WTC11 (cell line): ENCODE results near the gene STAB2. TPM values are rescaled to one million over a fixed set of nuclear protein-coding genes. Genes with fewer than 3 reads are reported as not detected.

Source experiments
- ATAC-seq: fragments of 200-7000 bp; cut with Tn5 transposase; 2 replicates; pipeline ENCODE4 v1.10.0; 2021; ENCODE audit warnings: mild to moderate bottlenecking, moderate library complexity
- CTCF ChIA-PET: fragments of 300-600 bp; sonication (Branson Sonifier 250); formaldehyde crosslinking; loops from one replicate; lab custom pipeline; 2021; ENCODE audit warnings: antibody characterized with exemption; lab: Charles Lee
- POLR2A ChIA-PET: fragments of 350-600 bp; sonication (Branson Sonifier 250); formaldehyde crosslinking; loops from one replicate; lab custom pipeline; 2021; ENCODE audit warnings: antibody characterized with exemption; lab: Charles Lee
- DNase-seq: peaks from one replicate; pipeline ENCODE4 v3.0.0; 2021; ENCODE audit warnings: low spot score
- H3K27ac Mint-ChIP-seq: 2 replicates; pipeline ENCODE4 v1.8.0; 2021; ENCODE audit warnings: mixed read lengths
- H3K27me3 Mint-ChIP-seq: 2 replicates; pipeline ENCODE4 v1.8.0; 2021; ENCODE audit warnings: low read depth, mild to moderate bottlenecking, moderate library complexity, mixed read lengths
- H3K36me3 Mint-ChIP-seq: 2 replicates; pipeline ENCODE4 v1.8.0; 2021; ENCODE audit warnings: mixed read lengths
- H3K4me1 Mint-ChIP-seq: 2 replicates; pipeline ENCODE4 v1.8.0; 2022; ENCODE audit warnings: mixed read lengths
- H3K4me3 Mint-ChIP-seq: 2 replicates; pipeline ENCODE4 v1.8.0; 2021; ENCODE audit warnings: mild to moderate bottlenecking, moderate library complexity, mixed read lengths
- H3K9me3 Mint-ChIP-seq: 2 replicates; pipeline ENCODE4 v1.8.0; 2021; ENCODE audit warnings: mixed read lengths
- CREB1 ChIP-seq: sonication (generic); formaldehyde crosslinking; IDR thresholded peaks from 2 replicates; pipeline ENCODE4 v1.8.0; 2023; ENCODE audit warnings: mild to moderate bottlenecking, missing genetic modification reagents
- CREM ChIP-seq: sonication (generic); formaldehyde crosslinking; IDR thresholded peaks from 2 replicates; pipeline ENCODE4 v1.8.1; 2022; ENCODE audit warnings: mild to moderate bottlenecking, missing genetic modification reagents, moderate library complexity
- FOXJ3 ChIP-seq: sonication (generic); formaldehyde crosslinking; IDR thresholded peaks from 2 replicates; pipeline ENCODE4 v1.9.0; 2021; ENCODE audit warnings: missing genetic modification reagents, mild to moderate bottlenecking, borderline replicate concordance
- GRHL2 ChIP-seq: fragments of 250-450 bp; sonication (Bioruptor Pico); IDR thresholded peaks from 2 replicates; pipeline ENCODE4 v1.8.0; 2022; ENCODE audit warnings: mild to moderate bottlenecking, moderate library complexity; ENCODE audit not compliant: insufficient replicate concordance, severe bottlenecking
- IRF2 ChIP-seq: sonication (generic); formaldehyde crosslinking; IDR thresholded peaks from 2 replicates; pipeline ENCODE4 v1.8.0; 2022; ENCODE audit warnings: low read depth, missing genetic modification reagents, borderline replicate concordance
- MAX ChIP-seq: sonication (generic); formaldehyde crosslinking; IDR thresholded peaks from 2 replicates; pipeline ENCODE4 v1.8.0; 2022; ENCODE audit warnings: mild to moderate bottlenecking, missing genetic modification reagents
- NR1H2 ChIP-seq: sonication (generic); formaldehyde crosslinking; IDR thresholded peaks from 2 replicates; pipeline ENCODE4 v1.9.0; 2021; ENCODE audit warnings: mild to moderate bottlenecking, moderate library complexity, missing genetic modification reagents
- PREB ChIP-seq: sonication (generic); formaldehyde crosslinking; IDR thresholded peaks from 2 replicates; pipeline ENCODE4 v1.8.1; 2022; ENCODE audit warnings: mild to moderate bottlenecking, missing genetic modification reagents, moderate library complexity, borderline replicate concordance
- RELA ChIP-seq: sonication (generic); formaldehyde crosslinking; IDR thresholded peaks from 2 replicates; pipeline ENCODE4 v1.8.1; 2022; ENCODE audit warnings: missing genetic modification reagents, mild to moderate bottlenecking, borderline replicate concordance
- SP1 ChIP-seq: sonication (generic); formaldehyde crosslinking; conservative IDR thresholded peaks from 2 replicates; pipeline ENCODE4 v1.8.1; 2022; ENCODE audit warnings: missing genetic modification reagents
- TEAD1 ChIP-seq: sonication (generic); formaldehyde crosslinking; IDR thresholded peaks from 2 replicates; pipeline ENCODE4 v1.8.0; 2022; ENCODE audit warnings: mild to moderate bottlenecking, missing genetic modification reagents
- ZBTB43 ChIP-seq: sonication (generic); formaldehyde crosslinking; IDR thresholded peaks from 2 replicates; pipeline ENCODE4 v1.8.1; 2023; ENCODE audit warnings: mild to moderate bottlenecking, missing genetic modification reagents
- ZNF232 ChIP-seq: sonication (generic); formaldehyde crosslinking; IDR thresholded peaks from 2 replicates; pipeline ENCODE4 v1.8.0; 2022; ENCODE audit warnings: mild to moderate bottlenecking, missing genetic modification reagents
- ZNF281 ChIP-seq: sonication (generic); formaldehyde crosslinking; IDR thresholded peaks from 2 replicates; pipeline ENCODE4 v1.8.0; 2023; ENCODE audit warnings: mild to moderate bottlenecking, missing genetic modification reagents
- ZNF317 ChIP-seq: sonication (generic); formaldehyde crosslinking; IDR thresholded peaks from 2 replicates; pipeline ENCODE4 v1.8.1; 2023; ENCODE audit warnings: low read depth, mild to moderate bottlenecking, moderate library complexity, missing genetic modification reagents, borderline replicate concordance
- ZNF396 ChIP-seq: fragments of 250-450 bp; sonication (Bioruptor Pico); IDR thresholded peaks from 2 replicates; pipeline ENCODE4 v1.8.0; 2021; ENCODE audit warnings: mild to moderate bottlenecking, moderate library complexity, borderline replicate concordance
- ZNF416 ChIP-seq: fragments of 250-450 bp; sonication (Bioruptor Pico); IDR thresholded peaks from 2 replicates; pipeline ENCODE4 v1.9.0; 2021; ENCODE audit warnings: mild to moderate bottlenecking, inconsistent platforms
- ZSCAN18 ChIP-seq: fragments of 250-450 bp; sonication (Bioruptor Pico); IDR thresholded peaks from 2 replicates; pipeline ENCODE4 v2.1.2; 2022; ENCODE audit warnings: mild to moderate bottlenecking, moderate library complexity
- total RNA-seq: library from RNA; stranded (reverse); gene quantifications from 3 replicates; pipeline ENCODE4 v1.2.3, GENCODE V29; 2021

Gene STAB2
- total RNA-seq, 1 experiment from 2014 or later: 0.48 TPM

- no peak for TF ChIP-seq ZSCAN18 (CRISPR knock-in tag)
Measured at GRCh38 chr12:103679421-103680170, 92.5 kb downstream of the STAB2 start (continued).

- H3K36me3 Mint-ChIP-seq: no peaks in the 10 kb centered on the region
- ChIA-PET POLR2A (no interaction called here), CTCF (interaction anchor here (1.0 to 1.8 kb wide), 2 partner anchors 25 to 48 kb away, joined by 3 to 6 read pairs; no protein-coding TSS in a partner anchor)
- H3K4me3 Mint-ChIP-seq: no peak overlapping the region
- DNase-seq: no peak
- TF ChIP-seq TEAD1 (CRISPR knock-in tag) (no peak), PREB (CRISPR knock-in tag) (no peak), ZNF416 (CRISPR knock-in tag) (no peak), GRHL2 (no peak), ZNF317 (no peak), NR1H2 (CRISPR knock-in tag) (no peak), SP1 (CRISPR knock-in tag) (no peak), FOXJ3 (CRISPR knock-in tag) (no peak)
- TF ChIP-seq, all 79 proteins: peak for 0
- Mint-ChIP-seq H3K27ac (no peak overlapping the region), H3K4me1 (peaks cover 17% of the 10 kb centered on the region), H3K27me3 (no peaks in the 10 kb centered on the region), H3K9me3 (no peaks in the 10 kb centered on the region)
- no peak for ATAC-seq
Measured at GRCh38 chr12:103680591-103681141, 93.6 kb downstream of the STAB2 start.

GRCh38 chr12:103686026-103686425 lies 99.0 kb downstream of the STAB2 start:
- Mint-ChIP-seq H3K27me3 (no peaks in the 10 kb centered on the region), H3K4me3 (no peak overlapping the region), H3K9me3 (no peaks in the 10 kb centered on the region), H3K4me1 (no peaks in the 10 kb centered on the region), H3K36me3 (no peaks in the 10 kb centered on the region), H3K27ac (no peak overlapping the region)
- DNase-seq (no peak), ATAC-seq (no peak)
- ChIA-PET CTCF (interaction anchor here (1.1 to 2.0 kb wide), 2 partner anchors 53 kb away, joined by 3 to 7 read pairs; no protein-coding TSS in a partner anchor), POLR2A (interaction anchor here (0.6 kb wide), 1 partner anchor 118 kb away, joined by 4 read pairs; no protein-coding TSS in a partner anchor)
- TF ChIP-seq ZNF396 (CRISPR knock-in tag): no peak
- TF ChIP-seq RELA (CRISPR knock-in tag): no peak

GRCh38 chr12:103687253-103687652 lies 100.2 kb downstream of the STAB2 start:
- Mint-ChIP-seq H3K36me3 (no peaks in the 10 kb centered on the region), H3K9me3 (no peaks in the 10 kb centered on the region), H3K27me3 (no peaks in the 10 kb centered on the region), H3K27ac (no peak overlapping the region), H3K4me1 (peaks cover 8% of the 10 kb centered on the region)
- DNase-seq: no peak
- CTCF ChIA-PET: interaction anchor here (0.9 to 1.1 kb wide), 2 partner anchors 16 to 54 kb away, joined by 3 read pairs; no protein-coding TSS in a partner anchor
- no peak for ATAC-seq
- no peak for TF ChIP-seq CREM (CRISPR knock-in tag)
- no peak for TF ChIP-seq ZNF416 (CRISPR knock-in tag)
- TF ChIP-seq ZNF281 (CRISPR knock-in tag): no peak
- TF ChIP-seq MAX (CRISPR knock-in tag): no peak
- TF ChIP-seq ZNF232 (CRISPR knock-in tag): no peak
- no peak for TF ChIP-seq IRF2 (CRISPR knock-in tag)
- no peak for TF ChIP-seq CREB1
- no peak for TF ChIP-seq ZBTB43 (CRISPR knock-in tag)
- TF ChIP-seq, all 79 proteins: peak for 0
- POLR2A ChIA-PET: no interaction called here
- H3K4me3 Mint-ChIP-seq: no peak overlapping the region
